ENCODE data around the gene CLINT1.
"Not testable (repeated sequence)": the region's sequence is repeated elsewhere in the genome, so short reads cannot be mapped to it uniquely, and the experiment has no call there.

CLINT1 gene

GRCh38 chr5:157858527-157859226 lies at the start of gene CLINT1:
CLINT1 (minus strand) TSS chr5:157859145; CDS start chr5:157858970, 175 bp downstream.
- peak; percentile 58 for DNase-seq

GRCh38 chr5:157908459-157908858 lies 49.5 kb upstream of the CLINT1 start:
- DNase-seq = no peak

GRCh38 chr5:157907479-157907878 lies 48.5 kb upstream of the CLINT1 start:
- DNase-seq = no peak

GRCh38 chr5:157903117-157903450 lies 44.1 kb upstream of the CLINT1 start:
- DNase-seq = no peak

- no peak for DNase-seq
Measured at GRCh38 chr5:157902449-157903116, 43.6 kb upstream of the CLINT1 start.

GRCh38 chr5:157900644-157901043 lies 41.7 kb upstream of the CLINT1 start:
- DNase-seq = no peak

GRCh38 chr5:157893611-157894010 lies 34.7 kb upstream of the CLINT1 start:
- DNase-seq = no peak

GRCh38 chr5:157892974-157893373 lies 34.0 kb upstream of the CLINT1 start:
- DNase-seq = no peak

- no peak for DNase-seq
Measured at GRCh38 chr5:157890836-157891597, 32.1 kb upstream of the CLINT1 start.

- DNase-seq = no peak
Measured at GRCh38 chr5:157888814-157889532, 30.0 kb upstream of the CLINT1 start.

- DNase-seq = no peak
Measured at GRCh38 chr5:157886796-157887380, 27.9 kb upstream of the CLINT1 start.

GRCh38 chr5:157885051-157885450 lies 26.1 kb upstream of the CLINT1 start:
- not testable (repeated sequence) for DNase-seq

GRCh38 chr5:157881498-157881897 lies 22.6 kb upstream of the CLINT1 start:
- DNase-seq = not testable (repeated sequence)

GRCh38 chr5:157877821-157878220 lies 18.9 kb upstream of the CLINT1 start:
- DNase-seq = no peak

- DNase-seq = no peak
Measured at GRCh38 chr5:157874861-157875260, 15.9 kb upstream of the CLINT1 start.

- DNase-seq = no peak
Measured at GRCh38 chr5:157870837-157871834, 12.2 kb upstream of the CLINT1 start.

- no peak for DNase-seq
Measured at GRCh38 chr5:157867751-157868387, 8.9 kb upstream of the CLINT1 start.

- DNase-seq = no peak
Measured at GRCh38 chr5:157866536-157866935, 7.6 kb upstream of the CLINT1 start.

GRCh38 chr5:157865781-157866180 lies 6.8 kb upstream of the CLINT1 start:
- DNase-seq = no peak

- DNase-seq = no peak
Measured at GRCh38 chr5:157864067-157864466, 5.1 kb upstream of the CLINT1 start.

Measured in GOT3 (cell line).